Heart left ventricle (tissue), 16 donors: ENCODE measurements around the gene ZNF283. TPM values are rescaled to one million over a fixed set of nuclear protein-coding genes. Genes with fewer than 3 reads are reported as not detected.
"Not testable (repeated sequence)": the region's sequence is repeated elsewhere in the genome, so short reads cannot be mapped to it uniquely, and the experiment has no call there.

ENCODE experiments used
- ATAC-seq, 4 donors: fragments of 200-7000 bp; cut with Tn5 transposase; one replicate each; pipeline ENCODE4 v1.9.1; 2020 to 2022; ENCODE audit warnings: moderate library complexity in 4 of 4, mild to moderate bottlenecking in 3 of 4, moderate number of reproducible peaks in 1 of 4
- DNase-seq, 5 donors: peaks; one replicate each; pipeline ENCODE4 v3.0.0-alpha.2; 2020
- H3K27ac ChIP-seq, 12 donors: fragments of 200-600 bp; sonication (generic) in 4 of 12; one replicate each; pipeline versions ENCODE4 v1.5.0 to v1.8.0; 2016 to 2022; ENCODE audit warnings: mild to moderate bottlenecking in 2 of 12
- H3K27me3 ChIP-seq, 9 donors: fragments of 200-600 bp; sonication (generic) in 2 of 9; one replicate each; pipeline versions ENCODE4 v1.5.1 to v1.8.0; 2016 to 2022; ENCODE audit warnings: mild to moderate bottlenecking in 3 of 9
- H3K36me3 ChIP-seq, 9 donors: fragments of 200-600 bp; sonication (generic) in 2 of 9; one replicate each; pipeline versions ENCODE4 v1.5.0 to v1.8.0; 2018 to 2022; ENCODE audit warnings: mild to moderate bottlenecking in 2 of 9
- H3K4me1 ChIP-seq, 12 donors: fragments of 200-600 bp; sonication (generic) in 4 of 12; one replicate each; pipeline versions ENCODE4 v1.5.0 to v1.8.0; 2016 to 2022; ENCODE audit warnings: mild to moderate bottlenecking in 3 of 12
- H3K4me3 ChIP-seq, 12 donors: fragments of 200-600 bp; sonication (generic) in 4 of 12; one replicate each; pipeline versions ENCODE4 v1.5.0 to v1.8.0; 2017 to 2022; ENCODE audit warnings: mild to moderate bottlenecking in 9 of 12, moderate library complexity in 4 of 12
- H3K9me3 ChIP-seq, 12 donors: fragments of 200-600 bp; sonication (generic) in 4 of 12; one replicate each; pipeline versions ENCODE4 v1.5.0 to v1.8.0; 2016 to 2022; ENCODE audit warnings: mild to moderate bottlenecking in 1 of 12
- POLR2A ChIP-seq, 2 donors: fragments of 450-650 bp; IDR thresholded peaks; one replicate each; pipeline ENCODE4 v1.6.1; 2017; ENCODE audit warnings: antibody characterized with exemption in 2 of 2, mild to moderate bottlenecking in 2 of 2, moderate library complexity in 2 of 2
- WGBS, 4 donors: extraction: QIAGEN DNeasy Blood & Tissue Kit in 2 of 4; methylation state at CpG; one replicate each; pipeline versions ENCODE4 v1.1.5 to v1.1.7; 2013 to 2018; 5-methylcytosine and 5-hydroxymethylcytosine counted together
- intact Hi-C, 10 donors: fragments of 100-400 bp; cut with DNase I; formaldehyde crosslinking; loops; one replicate each; pipeline versions ENCODE4 v1.11.1 to v1.14.2; 2022
- polyA plus RNA-seq, 2 donors: library from polyadenylated mRNA; stranded (reverse); fragments of 200-250 nt; gene quantifications; one replicate each; pipeline ENCODE4 v1.2.3, GENCODE V29; 2013
- total RNA-seq, 9 donors: library from RNA; depleted of rRNA in 2 of 9; stranded (reverse); fragments of >200 nt in 2 of 9; fragmentation: NEBNext Ultra II Directional in 3 of 9; extraction: Animal tissue kit (Norgen Biotek cat#: 25700) in 3 of 9; gene quantifications; one replicate each; pipeline versions ENCODE4 v1.1.0 to v1.2.4, GENCODE V29; 2016 to 2023
- TF ChIP-seq, protein P1 (sequence below), 12 donors: fragments of 200-600 bp; sonication (generic) in 4 of 12; IDR thresholded peaks; one replicate each; pipeline versions ENCODE4 v1.5.0 to v1.8.0; 2018 to 2022; ENCODE audit warnings: antibody characterized with exemption in 12 of 12, mild to moderate bottlenecking in 5 of 12
- donor health status: ischemic (EF 13 %, LVEDD 7.1; RV severe dilation, severe dysfunction).
- donor health status: healthy with polysubstance abuse.
- donor health status: DM: no; HTN: yes; CAD: no.
- donor health status: DM: no; HTN: no; CAD: no.
- donor health status: ischemic (EF 25% LVEDD 6.9; RV normal size, moderate dysfunction).
- donor health status: ischemic (EF 25% LVEDD 5.7; RV mildly dilated, moderate dysfunction).
- donor health status: healthy.
- donor health status: DM: yes; HTN: yes; CAD: no.
- donor health status: ischemic (EF 35%, LVEDD 5.7; RV mildly dilated, moderate dysfunction).
- donor health status: nonischemic (EF 11% LVEDD 7.7; RV severe dilation, severe dysfunction).
- donor health status: DM: yes; HTN: yes; CAD: no.
- donor health status: PGD.
- donor health status: ischemic (EF 29% LVEDD 5.4; RV normal size, mild dysfunction).
- donor health status: nonischemic (EF 23%, LVEDD 6.1; RV moderate dilation, normal function).

ZNF283 gene
- total and polyA plus RNA-seq, 11 donors: 4.6 to 13.4 (median 10.3) TPM

- H3K9me3 ChIP-seq: peaks cover 0 to 7% (median 0%) of the 10 kb centered on the region in 12 donors
- TF ChIP-seq POLR2A (IDR thresholded peaks at IDR 0.05): no peak
- TF ChIP-seq, protein P1, sequence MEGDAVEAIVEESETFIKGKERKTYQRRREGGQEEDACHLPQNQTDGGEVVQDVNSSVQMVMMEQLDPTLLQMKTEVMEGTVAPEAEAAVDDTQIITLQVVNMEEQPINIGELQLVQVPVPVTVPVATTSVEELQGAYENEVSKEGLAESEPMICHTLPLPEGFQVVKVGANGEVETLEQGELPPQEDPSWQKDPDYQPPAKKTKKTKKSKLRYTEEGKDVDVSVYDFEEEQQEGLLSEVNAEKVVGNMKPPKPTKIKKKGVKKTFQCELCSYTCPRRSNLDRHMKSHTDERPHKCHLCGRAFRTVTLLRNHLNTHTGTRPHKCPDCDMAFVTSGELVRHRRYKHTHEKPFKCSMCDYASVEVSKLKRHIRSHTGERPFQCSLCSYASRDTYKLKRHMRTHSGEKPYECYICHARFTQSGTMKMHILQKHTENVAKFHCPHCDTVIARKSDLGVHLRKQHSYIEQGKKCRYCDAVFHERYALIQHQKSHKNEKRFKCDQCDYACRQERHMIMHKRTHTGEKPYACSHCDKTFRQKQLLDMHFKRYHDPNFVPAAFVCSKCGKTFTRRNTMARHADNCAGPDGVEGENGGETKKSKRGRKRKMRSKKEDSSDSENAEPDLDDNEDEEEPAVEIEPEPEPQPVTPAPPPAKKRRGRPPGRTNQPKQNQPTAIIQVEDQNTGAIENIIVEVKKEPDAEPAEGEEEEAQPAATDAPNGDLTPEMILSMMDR (IDR thresholded peaks at IDR 0.05): no peak
- peaks cover 0 to 15% (median 6%) of the 10 kb centered on the region in 12 donors for H3K4me1 ChIP-seq
- intact Hi-C loops: no loop called here
- WGBS, 4 donors: 52 to 68% (median 58%) methylated on average over 6 of the region's 6 CpGs
- ATAC-seq (peak in 3 of 4 donors; percentile 67 to 85 (median 68)), DNase-seq (no peak)
- peaks cover 0 to 60% (median 14%) of the 10 kb centered on the region in 9 donors for H3K27me3 ChIP-seq
- H3K27ac ChIP-seq: peak overlapping the region in 2 of 12 donors; percentile 35 to 46
- no peaks in the 10 kb centered on the region for H3K36me3 ChIP-seq
- H3K4me3 ChIP-seq: peak overlapping the region in 4 of 12 donors; percentile 39 to 58 (median 46)
These were observed 27.5 kb upstream of the ZNF283 start for GRCh38 chr19:43799502-43800142.

GRCh38 chr19:43802216-43802951 is 24.7 kb upstream of the ZNF283 start, which contains the start of gene LYPD5:
Gene LYPD5, minus strand, starts transcription at chr19:43802447. Its CDS starts 67 bp downstream, at chr19:43802380.
- Histone ChIP-seq H3K27me3 (peaks cover 0 to 32% (median 7%) of the 10 kb centered on the region in 9 donors), H3K4me1 (peaks cover 0 to 15% (median 6%) of the 10 kb centered on the region in 12 donors), H3K36me3 (no peaks in the 10 kb centered on the region), H3K4me3 (no peak within 1 kb of the TSS), H3K9me3 (no peaks in the 10 kb centered on the region), H3K27ac (no peak within 1 kb of the TSS)
- TF ChIP-seq, protein P1 (IDR thresholded peaks at IDR 0.05): no peak
- no peak for TF ChIP-seq POLR2A (IDR thresholded peaks at IDR 0.05)
- intact Hi-C loops: no loop called here
- ATAC-seq: no peak
- WGBS, 4 donors: 57 to 65% (median 60%) methylated on average over 11 to 12 of the region's 12 CpGs
- DNase-seq: no peak

GRCh38 chr19:43804432-43804831 is 22.7 kb upstream of the ZNF283 start:
- DNase-seq (no peak), ATAC-seq (no peak)
- Histone ChIP-seq H3K36me3 (no peaks in the 10 kb centered on the region), H3K27me3 (peaks cover 0 to 18% (median 0%) of the 10 kb centered on the region in 9 donors), H3K9me3 (no peaks in the 10 kb centered on the region), H3K27ac (no peak overlapping the region), H3K4me1 (peaks cover 0 to 4% (median 0%) of the 10 kb centered on the region in 12 donors), H3K4me3 (peak overlapping the region in 1 of 12 donors; percentile 20)
- WGBS, 4 donors: 40 to 56% (median 52%) methylated on average over 2 of the region's 2 CpGs
- intact Hi-C loops: no loop called here
- TF ChIP-seq, protein P1 (IDR thresholded peaks at IDR 0.05): no peak
- TF ChIP-seq POLR2A (IDR thresholded peaks at IDR 0.05): no peak

DNA sequence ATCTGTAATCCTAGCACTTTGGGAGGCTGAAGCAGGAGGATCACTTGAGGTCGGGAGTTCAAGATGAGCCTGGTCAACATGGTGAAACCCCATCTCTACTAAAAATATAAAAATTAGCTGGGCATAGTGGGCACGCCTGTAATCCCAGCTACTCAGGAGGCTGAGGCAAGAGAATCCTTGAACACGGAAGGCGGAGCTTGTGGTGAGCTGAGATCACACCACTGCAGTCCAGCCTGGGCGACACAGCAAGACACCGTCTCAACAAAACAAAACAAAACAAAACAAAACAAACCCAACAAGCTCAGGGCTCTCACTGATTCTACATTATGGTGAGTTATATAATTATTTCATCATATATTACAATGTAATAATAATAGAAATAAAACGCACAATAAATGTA is 20.7 kb upstream of the ZNF283 start:
- peaks cover 0 to 14% (median 0%) of the 10 kb centered on the region in 9 donors for H3K27me3 ChIP-seq
- H3K27ac ChIP-seq, DNase-seq, intact Hi-C loops, H3K4me3 ChIP-seq, H3K4me1 ChIP-seq, ATAC-seq, H3K36me3 ChIP-seq, H3K9me3 ChIP-seq: not testable (repeated sequence)
- WGBS, 4 donors: 84 to 91% (median 87%) methylated on average over 7 of the region's 7 CpGs
